Neural cell (in vitro differentiated cells): ENCODE data around the gene ANKRD40.

ENCODE experiments used
- EP300 ChIP-seq: fragments of 450-650 bp; conservative IDR thresholded peaks from 2 replicates; pipeline ENCODE4 v1.6.1; 2014; ENCODE audit warnings: antibody characterized with exemption, mild to moderate bottlenecking, moderate library complexity; ENCODE audit not compliant: poor library complexity, severe bottlenecking
- EZH2 ChIP-seq: fragments of 200-600, 300-800 bp; shearing (Covaris generic), sonication (generic); IDR thresholded peaks from 2 replicates; pipeline ENCODE4 v1.6.1; 2014; ENCODE audit warnings: antibody characterized with exemption, low read length, borderline replicate concordance, mild to moderate bottlenecking; ENCODE audit not compliant: insufficient read depth, poor library complexity, severe bottlenecking
- MXI1 ChIP-seq: fragments of 450-650 bp; conservative IDR thresholded peaks from 2 replicates; pipeline ENCODE4 v1.6.1; 2014; ENCODE audit warnings: antibody characterized with exemption, mild to moderate bottlenecking; ENCODE audit not compliant: poor library complexity, severe bottlenecking
- TF ChIP-seq, protein P1 (sequence below): fragments of 450-650 bp; IDR thresholded peaks from 2 replicates; pipeline ENCODE4 v1.5.1; 2014; ENCODE audit warnings: antibody characterized with exemption, mild to moderate bottlenecking, moderate library complexity; ENCODE audit not compliant: poor library complexity, severe bottlenecking

- TF ChIP-seq EZH2 (no peak), EP300 (no peak), MXI1 (no peak)
- TF ChIP-seq, protein P1, sequence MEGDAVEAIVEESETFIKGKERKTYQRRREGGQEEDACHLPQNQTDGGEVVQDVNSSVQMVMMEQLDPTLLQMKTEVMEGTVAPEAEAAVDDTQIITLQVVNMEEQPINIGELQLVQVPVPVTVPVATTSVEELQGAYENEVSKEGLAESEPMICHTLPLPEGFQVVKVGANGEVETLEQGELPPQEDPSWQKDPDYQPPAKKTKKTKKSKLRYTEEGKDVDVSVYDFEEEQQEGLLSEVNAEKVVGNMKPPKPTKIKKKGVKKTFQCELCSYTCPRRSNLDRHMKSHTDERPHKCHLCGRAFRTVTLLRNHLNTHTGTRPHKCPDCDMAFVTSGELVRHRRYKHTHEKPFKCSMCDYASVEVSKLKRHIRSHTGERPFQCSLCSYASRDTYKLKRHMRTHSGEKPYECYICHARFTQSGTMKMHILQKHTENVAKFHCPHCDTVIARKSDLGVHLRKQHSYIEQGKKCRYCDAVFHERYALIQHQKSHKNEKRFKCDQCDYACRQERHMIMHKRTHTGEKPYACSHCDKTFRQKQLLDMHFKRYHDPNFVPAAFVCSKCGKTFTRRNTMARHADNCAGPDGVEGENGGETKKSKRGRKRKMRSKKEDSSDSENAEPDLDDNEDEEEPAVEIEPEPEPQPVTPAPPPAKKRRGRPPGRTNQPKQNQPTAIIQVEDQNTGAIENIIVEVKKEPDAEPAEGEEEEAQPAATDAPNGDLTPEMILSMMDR, result no peak
Observed at GRCh38 chr17:50656509-50656908, 51.2 kb downstream of the ANKRD40 start.
